ENCODE measurements around the gene OR13C8.
"Not testable (repeated sequence)": the region's sequence is repeated elsewhere in the genome, so short reads cannot be mapped to it uniquely, and the experiment has no call there.

The OR13C8 gene

DNA sequence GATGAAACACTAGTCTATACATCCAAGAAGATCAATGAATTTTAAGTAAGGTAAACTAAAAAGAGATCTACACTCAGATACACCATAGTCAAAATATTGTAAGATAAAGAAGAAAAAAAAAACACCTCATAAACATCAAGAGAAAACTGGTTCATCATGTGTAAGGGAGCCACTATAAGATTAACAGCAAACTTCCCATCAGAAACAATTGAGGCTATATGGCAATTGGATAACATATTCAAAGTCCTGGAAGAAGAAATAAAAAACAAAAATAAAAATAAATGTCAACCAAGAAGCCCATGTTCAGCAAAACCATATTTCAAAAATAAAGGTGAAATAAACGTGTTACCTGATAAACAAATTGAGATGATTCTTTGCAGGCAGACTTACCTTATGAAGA lies 3.6 kb downstream of the OR13C8 start:
- Histone ChIP-seq H4K20me1 (no peaks in the 10 kb centered on the region), H3K27ac (no peak overlapping the region), H3K27me3 (no peaks in the 10 kb centered on the region), H3K4me3 (no peak overlapping the region), H3K36me3 (no peaks in the 10 kb centered on the region), H3K4me2 (no peak overlapping the region), H3K9me3 (replicated peaks in 1 of 11) (peaks cover 0 to 22% (median 4%) of the 10 kb centered on the region in 11 experiments; a peak in 7 of 22 replicates), H3K4me1 (no peaks in the 10 kb centered on the region), H3K9ac (no peak overlapping the region)
- TF ChIP-seq Cebpa-rat (IDR thresholded peaks at IDR 0.05): no peak

DNA sequence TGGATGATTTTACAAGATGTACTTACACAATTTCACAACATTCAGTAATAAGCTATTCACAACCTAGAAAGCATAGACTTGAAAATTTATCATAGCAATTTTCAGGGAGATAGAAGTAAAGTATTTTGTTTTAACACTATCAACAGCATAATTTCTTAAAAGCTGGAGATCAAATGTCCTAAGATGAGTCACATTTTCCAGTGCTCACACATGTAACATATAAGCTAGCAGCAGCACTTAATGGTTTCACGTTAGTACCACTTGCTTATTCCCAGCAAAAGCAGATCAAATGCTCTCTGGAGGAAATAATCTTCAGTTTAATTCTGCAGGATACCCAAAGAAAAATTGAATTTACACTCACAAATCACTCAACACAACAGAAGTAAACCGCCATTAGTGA lies 6.5 kb downstream of the OR13C8 start:
- Histone ChIP-seq H3K4me3 (no peak overlapping the region), H3K27me3 (no peaks in the 10 kb centered on the region), H4K20me1 (no peaks in the 10 kb centered on the region), H3K4me2 (no peak overlapping the region), H3K27ac (no peak overlapping the region), H3K4me1 (no peaks in the 10 kb centered on the region), H3K9me3 (replicated peaks in 1 of 11) (peaks cover 0 to 22% (median 4%) of the 10 kb centered on the region in 11 experiments; a peak in 7 of 22 replicates), H3K36me3 (no peaks in the 10 kb centered on the region), H3K9ac (no peak overlapping the region)
- no peak for TF ChIP-seq Cebpa-rat (IDR thresholded peaks at IDR 0.05)

DNA sequence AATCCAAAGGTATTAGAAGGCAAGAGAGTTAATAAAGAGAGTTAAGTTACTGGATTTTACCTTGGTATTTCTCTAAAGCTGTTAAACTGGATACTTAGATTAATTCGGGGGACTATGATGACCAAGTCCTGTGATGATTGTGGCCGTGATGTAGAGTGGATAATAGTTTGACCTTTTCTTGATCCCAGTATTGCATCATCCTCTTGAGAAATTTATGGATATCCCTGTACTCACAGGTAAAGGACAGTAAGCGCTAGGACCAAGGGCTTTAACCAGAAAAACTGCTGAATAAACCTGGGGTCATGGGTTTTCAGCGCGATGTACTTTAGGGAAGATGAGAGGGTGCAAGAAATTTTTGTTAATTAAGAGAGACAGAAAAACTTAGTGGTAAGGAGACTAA lies 8.3 kb downstream of the OR13C8 start:
- peak in 3 of 11 experiments; percentile 14 to 52 (median 29); a peak in 3 of 22 replicates for TF ChIP-seq Cebpa-rat (IDR thresholded peaks at IDR 0.05)
- Histone ChIP-seq H3K4me1 (no peaks in the 10 kb centered on the region), H3K4me3 (no peak overlapping the region), H3K36me3 (no peaks in the 10 kb centered on the region), H3K27me3 (no peaks in the 10 kb centered on the region), H3K9ac (no peak overlapping the region), H3K27ac (no peak overlapping the region), H3K9me3 (replicated peaks in 1 of 11) (peaks cover 0 to 16% (median 4%) of the 10 kb centered on the region in 11 experiments; a peak in 7 of 22 replicates), H3K4me2 (no peak overlapping the region), H4K20me1 (no peaks in the 10 kb centered on the region)

DNA sequence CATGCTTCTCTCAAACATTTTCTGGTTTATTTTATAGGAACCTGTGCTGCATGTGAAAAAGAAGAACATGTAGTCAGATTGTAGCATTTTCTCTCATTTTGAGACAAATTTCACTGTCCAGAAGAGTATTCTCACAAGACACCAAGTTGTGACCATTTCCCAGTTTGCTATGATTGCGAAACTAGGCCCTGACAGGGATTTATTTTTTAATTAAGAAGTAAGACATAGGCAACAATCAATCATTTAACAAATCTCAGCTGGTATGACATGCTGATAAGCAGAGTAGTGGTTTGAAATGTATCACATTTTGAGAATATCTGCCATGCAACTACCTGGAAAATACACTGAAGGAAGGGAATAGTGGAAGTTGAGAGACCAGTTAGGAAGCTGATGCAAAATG lies 11.6 kb downstream of the OR13C8 start:
- Histone ChIP-seq H3K4me2 (no peak overlapping the region), H3K36me3 (no peaks in the 10 kb centered on the region), H3K9ac (no peak overlapping the region), H3K4me3 (no peak overlapping the region), H3K9me3 (replicated peaks in 1 of 11) (no peaks in the 10 kb centered on the region), H3K27ac (no peak overlapping the region), H3K27me3 (no peaks in the 10 kb centered on the region), H4K20me1 (no peaks in the 10 kb centered on the region), H3K4me1 (no peaks in the 10 kb centered on the region)
- TF ChIP-seq Cebpa-rat (IDR thresholded peaks at IDR 0.05): peak in 1 of 11 experiments; percentile 13; a peak in 1 of 22 replicates

DNA sequence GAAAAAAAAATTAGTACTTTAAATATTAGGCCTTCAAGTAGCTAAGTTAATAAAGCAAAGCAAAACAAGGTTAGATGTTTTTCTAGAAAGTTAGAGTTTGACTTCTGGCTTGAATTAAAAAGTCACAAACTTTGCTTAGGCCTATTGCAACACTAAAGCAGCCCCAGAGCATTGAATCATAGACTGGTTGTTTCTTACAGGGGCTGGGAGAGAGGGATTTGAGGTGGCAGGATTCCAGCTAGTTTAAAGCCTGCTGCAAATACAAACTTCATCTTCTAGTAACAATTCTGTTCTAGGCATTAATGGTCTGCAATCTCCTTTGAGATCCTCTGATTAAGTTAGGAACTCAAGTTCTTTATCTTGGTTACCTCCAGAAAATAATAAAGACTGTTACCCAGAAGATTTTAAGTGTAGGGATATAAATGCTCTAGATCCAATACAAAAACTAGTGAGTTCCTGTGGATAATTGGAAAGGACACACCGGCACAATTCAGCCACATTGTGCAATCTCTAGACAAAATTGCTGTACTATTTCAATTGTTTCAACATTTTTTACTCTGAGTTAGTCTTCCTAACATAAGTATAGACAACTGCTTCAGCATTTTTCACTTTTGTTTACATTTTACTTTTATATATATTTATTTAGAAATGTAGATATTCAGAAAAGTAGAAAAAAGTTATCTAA lies 17.7 kb downstream of the OR13C8 start:
- Histone ChIP-seq H3K36me3 (no peaks in the 10 kb centered on the region), H3K27ac (no peak overlapping the region), H3K27me3 (no peaks in the 10 kb centered on the region), H3K4me2 (no peak overlapping the region), H3K4me3 (no peak overlapping the region), H3K9ac (no peak overlapping the region), H3K9me3 (replicated peaks in 1 of 11) (no peaks in the 10 kb centered on the region), H4K20me1 (no peaks in the 10 kb centered on the region), H3K4me1 (no peaks in the 10 kb centered on the region)
- TF ChIP-seq Cebpa-rat (IDR thresholded peaks at IDR 0.05): no peak

DNA sequence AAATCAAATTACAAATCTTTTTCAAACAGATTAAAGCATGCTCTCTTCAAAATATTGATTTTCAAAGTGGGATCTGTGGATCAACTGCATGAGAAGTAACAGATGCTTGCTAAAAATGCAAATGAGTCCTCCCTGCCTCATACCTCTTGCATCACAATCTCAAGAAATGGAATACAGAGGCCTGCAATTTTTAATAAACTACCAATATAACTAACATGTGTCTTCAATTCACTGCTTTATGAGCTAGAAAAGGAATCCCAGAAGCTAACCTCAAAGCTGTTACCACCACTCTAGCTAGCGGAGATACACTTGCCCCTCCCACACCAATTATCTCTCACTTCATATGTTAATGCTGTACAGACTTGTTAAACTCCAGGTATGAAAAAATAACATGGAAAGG lies 20.7 kb downstream of the OR13C8 start:
- no peak overlapping the region for H3K4me3 ChIP-seq
- no peaks in the 10 kb centered on the region for H4K20me1 ChIP-seq
- no peak overlapping the region for H3K27ac ChIP-seq
- H3K36me3 ChIP-seq: no peaks in the 10 kb centered on the region
- H3K9me3 ChIP-seq (replicated peaks in 1 of 11): no peaks in the 10 kb centered on the region; a peak in 2 of 22 replicates
- H3K9ac ChIP-seq: no peak overlapping the region
- H3K4me2 ChIP-seq: no peak overlapping the region
- no peak for TF ChIP-seq Cebpa-rat (IDR thresholded peaks at IDR 0.05)
- no peaks in the 10 kb centered on the region for H3K27me3 ChIP-seq
- no peaks in the 10 kb centered on the region for H3K4me1 ChIP-seq

DNA sequence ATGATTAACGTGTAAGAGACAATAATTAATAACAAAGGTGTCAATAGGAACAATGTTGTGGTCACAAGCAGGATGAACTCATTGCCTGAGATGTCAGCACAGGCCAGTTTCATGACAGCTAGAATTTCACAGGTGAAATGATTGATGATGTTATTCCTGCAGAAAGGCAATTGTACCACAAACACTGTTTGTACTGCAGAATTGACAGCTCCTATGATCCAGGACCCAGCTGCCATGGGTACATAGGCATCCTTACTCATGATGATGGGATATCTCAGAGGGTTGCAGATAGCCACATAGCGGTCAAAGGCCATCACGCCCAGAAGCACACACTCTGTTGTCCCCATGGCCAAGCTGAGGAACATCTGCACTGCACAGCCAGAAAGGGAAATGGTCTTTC lies 29.8 kb downstream of the OR13C8 start:
- not testable (repeated sequence) for H3K9ac ChIP-seq; H3K9me3 ChIP-seq (replicated peaks in 1 of 11); H3K4me2 ChIP-seq; H3K4me1 ChIP-seq; H3K27ac ChIP-seq; H4K20me1 ChIP-seq; H3K36me3 ChIP-seq; H3K4me3 ChIP-seq; H3K27me3 ChIP-seq

DNA sequence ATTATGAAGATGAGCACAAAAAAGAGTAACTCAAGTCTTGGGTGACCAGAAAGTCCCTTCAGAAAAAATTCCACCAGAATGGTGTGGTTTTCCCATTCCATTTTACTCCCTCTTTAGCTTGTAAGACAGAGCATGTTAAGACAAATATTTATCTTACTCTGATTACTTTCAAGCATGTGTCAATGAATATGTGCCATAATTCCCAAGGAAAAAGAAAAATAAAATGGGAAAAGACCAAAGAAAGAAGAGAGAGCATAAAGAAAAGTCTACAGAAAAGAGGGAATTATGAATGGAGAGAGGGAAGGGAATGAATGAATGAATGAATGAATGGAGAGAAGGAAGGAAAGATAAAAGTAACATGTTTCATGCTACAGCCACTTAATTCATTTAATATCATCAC lies 30.3 kb downstream of the OR13C8 start, which contains the start of gene OR13C5:
Gene OR13C5 (minus strand): TSS at position 101 of the 400 bp plus-strand sequence. CDS start 0 bp downstream, at position 101.
- H3K27ac ChIP-seq; H3K4me1 ChIP-seq; H3K9me3 ChIP-seq (replicated peaks in 1 of 11); H3K4me3 ChIP-seq; H3K27me3 ChIP-seq; H4K20me1 ChIP-seq; H3K9ac ChIP-seq; H3K36me3 ChIP-seq; H3K4me2 ChIP-seq: not testable (repeated sequence)

DNA sequence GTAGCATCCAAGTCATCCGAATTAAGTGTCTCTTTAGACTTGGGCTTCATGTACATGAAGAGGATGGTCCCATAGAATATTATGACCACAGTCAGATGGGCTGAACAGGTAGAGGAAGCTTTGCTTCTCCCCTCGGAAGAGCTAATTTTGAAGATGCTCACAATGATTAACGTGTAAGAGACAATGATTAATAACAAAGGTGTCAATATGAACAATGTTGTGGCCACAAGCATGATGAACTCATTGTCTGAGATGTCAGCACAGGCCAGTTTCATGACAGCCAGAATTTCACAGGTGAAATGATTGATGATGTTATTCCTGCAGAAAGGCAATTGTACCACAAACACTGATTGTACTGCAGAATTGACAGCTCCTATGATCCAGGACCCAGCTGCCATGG lies 35.8 kb downstream of the OR13C8 start:
- Histone ChIP-seq H3K36me3 (no peaks in the 10 kb centered on the region), H3K27ac (no peak overlapping the region), H3K4me3 (no peak overlapping the region)

DNA sequence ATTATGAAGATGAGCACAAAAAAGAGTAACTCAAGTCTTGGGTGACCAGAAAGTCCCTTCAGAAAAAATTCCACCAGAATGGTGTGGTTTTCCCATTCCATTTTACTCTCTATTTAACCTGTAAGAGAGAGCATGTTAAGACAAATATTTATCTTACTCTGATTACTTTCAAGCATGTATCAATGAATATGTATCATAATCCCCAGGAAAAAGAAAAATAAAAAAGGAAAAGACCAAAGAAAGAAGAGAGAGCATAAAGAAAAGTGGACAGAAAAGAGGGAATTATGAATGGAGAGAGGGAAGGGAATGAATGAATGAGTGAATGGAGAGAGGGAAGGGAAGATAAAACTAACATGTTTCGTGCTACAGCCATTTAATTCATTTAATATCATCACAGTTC lies 36.6 kb downstream of the OR13C8 start, which contains the start of gene OR13C2:
Gene OR13C2 (minus strand): TSS at position 101 of the 400 bp plus-strand sequence. CDS start 0 bp downstream, at position 101.
- H3K27ac ChIP-seq; H4K20me1 ChIP-seq; H3K36me3 ChIP-seq; H3K9me3 ChIP-seq (replicated peaks in 1 of 11); H3K4me1 ChIP-seq; H3K4me2 ChIP-seq; H3K9ac ChIP-seq; H3K4me3 ChIP-seq; H3K27me3 ChIP-seq: not testable (repeated sequence)

More for the DNA sequence above, 35.8 kb downstream of the OR13C8 start:
- TF ChIP-seq Cebpa-rat (IDR thresholded peaks at IDR 0.05): no peak
- H3K9ac ChIP-seq: no peak overlapping the region
- H3K4me2 ChIP-seq: no peak overlapping the region
- H3K27me3 ChIP-seq: no peaks in the 10 kb centered on the region
- H3K9me3 ChIP-seq (replicated peaks in 1 of 11): no peaks in the 10 kb centered on the region
- no peaks in the 10 kb centered on the region for H3K4me1 ChIP-seq
- H4K20me1 ChIP-seq: no peaks in the 10 kb centered on the region
